CD4-positive, alpha-beta T cell treated with Interleukin-2 at 100 ng/mL for 4 hours (primary cell): ENCODE results near the gene OR2T11.
"Not testable (repeated sequence)": the region's sequence is repeated elsewhere in the genome, so short reads cannot be mapped to it uniquely, and the experiment has no call there.

ENCODE experiments used
- DNase-seq: peaks from one replicate; pipeline ENCODE4 v3.0.0-alpha.2; 2020; ENCODE audit warnings: low spot score

Gene OR2T11

DNA sequence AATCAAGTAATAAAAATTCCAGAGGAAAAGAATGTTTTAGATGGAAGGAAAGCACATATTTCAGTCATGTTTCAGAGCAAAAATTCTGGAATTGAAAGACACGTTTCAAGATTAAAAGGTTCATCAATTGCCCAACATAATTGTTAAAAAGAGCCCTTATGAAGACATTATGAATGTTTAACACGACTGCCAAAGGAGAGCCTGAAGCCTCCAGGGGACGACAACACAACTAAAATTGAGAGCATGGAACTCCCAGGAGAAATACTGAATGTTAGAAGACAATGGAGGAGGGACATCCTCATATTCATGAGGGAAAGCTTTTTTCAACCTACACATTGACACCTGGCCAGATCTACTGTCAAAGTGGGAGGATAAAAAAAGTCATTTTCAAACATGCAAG, 16.0 kb downstream of the OR2T11 start:
- DNase-seq, result peak; percentile 47

GRCh38 chr1:248618119-248618518, 16.8 kb downstream of the OR2T11 start:
- DNase-seq, result no peak

- DNase-seq, result no peak
Observed at GRCh38 chr1:248613742-248614141, 21.1 kb downstream of the OR2T11 start.

DNA sequence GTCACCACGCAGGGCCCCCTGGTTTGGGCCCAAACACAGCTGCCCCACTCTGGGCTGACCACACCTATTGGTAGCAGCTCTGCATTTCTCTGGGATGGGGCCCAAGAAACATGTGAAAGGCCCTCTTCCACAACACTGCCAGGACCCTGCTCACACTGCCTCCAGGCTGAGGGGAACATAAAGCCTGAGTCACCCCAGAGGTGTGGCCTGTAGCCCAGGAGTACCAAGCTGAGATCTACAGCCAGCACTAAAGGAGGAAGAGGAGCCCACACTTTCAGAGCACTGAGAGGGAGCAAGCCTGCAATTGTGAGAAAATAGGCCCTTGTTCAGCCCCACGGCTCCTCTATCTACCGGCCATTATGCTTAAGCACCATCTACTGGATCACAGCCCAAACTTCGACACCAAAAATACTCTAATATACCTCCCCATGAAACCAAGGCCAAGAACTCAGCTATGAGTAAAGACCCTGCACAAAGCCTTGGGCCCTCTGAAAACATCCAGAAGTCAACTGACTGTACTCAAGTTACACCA, 22.9 kb downstream of the OR2T11 start:
- DNase-seq, result no peak

DNA sequence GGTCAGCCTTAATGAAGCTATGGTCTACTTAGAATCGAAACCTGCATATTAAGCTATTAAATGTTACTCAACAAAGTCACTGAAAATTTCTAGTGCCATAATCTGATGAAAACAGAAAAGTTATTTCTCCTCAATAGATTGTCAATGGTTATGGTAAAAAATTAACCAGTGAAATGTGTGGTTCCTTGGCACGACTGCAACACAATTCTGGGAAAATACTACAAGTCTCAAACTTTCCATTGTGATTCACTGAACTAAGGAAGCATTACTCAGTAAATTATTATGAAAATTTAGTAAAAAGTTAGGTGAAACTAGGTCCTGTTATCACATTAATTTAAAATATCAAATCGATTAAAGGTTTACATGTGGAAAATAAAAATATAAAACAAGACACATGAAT, 24.6 kb downstream of the OR2T11 start:
- no peak for DNase-seq

DNA sequence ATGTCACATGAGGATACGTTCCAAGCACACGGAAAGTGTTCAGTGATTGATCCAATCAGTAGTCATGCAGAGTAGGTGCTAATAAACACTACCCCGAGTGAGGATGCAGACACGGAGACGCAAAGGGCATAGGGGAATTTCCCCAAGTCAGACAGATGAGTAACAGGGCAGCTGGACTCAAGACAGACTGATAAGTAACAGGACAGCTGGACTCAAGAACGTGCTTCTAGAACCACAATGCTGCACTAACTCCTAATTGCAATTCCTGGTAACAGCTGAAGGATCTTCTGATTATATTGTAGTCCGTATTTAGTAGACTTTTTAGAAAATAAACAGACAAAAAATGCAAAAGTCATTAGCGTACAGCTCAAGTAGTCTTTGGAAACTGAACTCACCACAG, 35.5 kb downstream of the OR2T11 start:
- DNase-seq, result no peak

DNA sequence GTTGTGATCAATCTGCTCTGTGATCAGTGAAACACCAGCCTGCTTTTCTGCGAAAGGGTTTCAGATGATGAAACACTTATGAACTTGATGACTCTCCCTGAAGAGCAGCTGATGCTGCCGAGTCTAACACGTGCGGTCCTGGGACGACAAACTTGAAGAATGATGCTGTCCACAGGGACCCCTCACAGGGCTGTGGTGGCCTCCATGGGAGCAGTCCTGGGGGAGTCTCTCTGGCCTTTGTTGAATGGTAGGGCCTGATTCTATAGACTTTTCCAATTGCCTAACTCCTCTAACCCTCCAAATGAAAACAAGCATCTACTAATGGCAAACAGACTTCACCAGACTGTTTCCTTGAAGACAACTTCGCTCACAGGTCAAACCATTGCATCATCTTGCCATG, 37.3 kb downstream of the OR2T11 start, which contains the start of gene OR2T10:
OR2T10 (minus strand) TSS at position 112 of the 400 bp plus-strand sequence. CDS start 3,932 bp downstream, outside the sequence.
- DNase-seq, result no peak

GRCh38 chr1:248596615-248597014, 38.3 kb downstream of the OR2T11 start:
- no peak for DNase-seq

GRCh38 chr1:248593226-248593625, 41.7 kb downstream of the OR2T11 start:
- no peak for DNase-seq

GRCh38 chr1:248592655-248593054, 42.2 kb downstream of the OR2T11 start:
- DNase-seq, result no peak

- no peak for DNase-seq
Observed at GRCh38 chr1:248590055-248590454, 44.8 kb downstream of the OR2T11 start.

GRCh38 chr1:248589334-248589733, 45.6 kb downstream of the OR2T11 start:
- no peak for DNase-seq

GRCh38 chr1:248585266-248585665, 49.6 kb downstream of the OR2T11 start:
- no peak for DNase-seq

DNA sequence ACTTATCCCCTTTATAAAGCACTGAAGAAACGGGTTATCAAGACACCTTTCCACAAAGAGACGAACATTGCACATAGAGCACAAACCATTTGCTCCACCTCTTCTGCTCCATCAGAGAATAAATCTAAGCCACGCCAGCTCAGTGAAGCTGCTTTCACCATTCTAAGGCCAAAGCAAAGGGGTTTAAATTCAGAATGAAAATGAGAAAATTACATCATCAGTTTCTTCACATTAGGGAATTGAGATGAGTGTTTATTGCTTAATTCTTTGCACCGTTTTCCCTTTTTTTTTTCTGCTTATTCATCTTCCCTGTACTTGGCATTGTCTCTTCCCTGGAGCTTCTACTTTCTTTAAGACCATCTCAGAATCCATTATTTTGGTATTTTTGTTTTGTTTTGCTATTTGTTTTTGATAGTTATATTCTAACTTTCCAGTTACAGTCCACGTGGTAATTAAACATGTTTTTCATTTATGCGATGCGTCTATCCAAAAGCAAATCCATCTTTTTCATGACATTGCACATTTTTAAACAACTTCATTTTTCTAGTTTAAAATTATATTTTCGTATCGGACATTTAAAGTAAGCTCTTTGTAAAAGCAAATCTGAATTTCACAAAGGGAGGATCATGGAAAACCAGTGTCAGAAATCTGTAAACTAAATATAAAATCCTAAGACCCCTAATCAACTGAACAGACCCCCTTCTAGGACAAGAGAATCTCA, 58.5 kb downstream of the OR2T11 start:
- DNase-seq, result no peak

DNA sequence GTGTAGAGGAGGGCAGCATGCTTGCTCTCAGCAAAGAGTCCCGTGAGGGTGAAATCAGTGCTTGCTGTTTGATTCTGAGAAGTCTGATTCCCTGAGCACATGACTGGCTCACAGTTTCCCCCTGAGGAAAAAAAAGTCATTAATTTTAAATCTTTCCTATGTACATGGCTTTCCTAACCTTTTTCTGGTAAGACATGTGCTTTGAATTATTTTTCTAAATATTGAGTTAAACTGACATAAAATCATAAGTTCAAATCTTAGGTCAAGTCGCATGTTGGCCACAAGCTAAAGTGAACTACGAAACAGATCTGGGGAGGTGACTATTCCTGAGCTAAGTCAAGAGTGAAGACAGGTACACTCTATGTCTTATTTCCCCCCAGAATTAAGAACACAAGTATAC, 60.2 kb downstream of the OR2T11 start, which contains the start of gene OR2T34:
OR2T34 (minus strand) TSS at position 101 of the 400 bp plus-strand sequence; CDS start at position 101, 0 bp downstream.
- not testable (repeated sequence) for DNase-seq

GRCh38 chr1:248573856-248574255, 61.0 kb downstream of the OR2T11 start:
- not testable (repeated sequence) for DNase-seq
